PC-9 (cell line): ENCODE measurements around the gene RNU1-2.

Source experiments
- CTCF ChIP-seq: fragments of 200-600 bp; sonication (generic); conservative IDR thresholded peaks from 2 replicates; pipeline ENCODE4 v1.6.1; 2017; ENCODE audit warnings: mixed run types, antibody characterized with exemption, mild to moderate bottlenecking, moderate library complexity
- EZH2 ChIP-seq: fragments of 200-600 bp; sonication (generic); IDR thresholded peaks from 2 replicates; pipeline ENCODE4 v1.8.0; 2017; ENCODE audit warnings: antibody characterized with exemption, low read depth

DNA sequence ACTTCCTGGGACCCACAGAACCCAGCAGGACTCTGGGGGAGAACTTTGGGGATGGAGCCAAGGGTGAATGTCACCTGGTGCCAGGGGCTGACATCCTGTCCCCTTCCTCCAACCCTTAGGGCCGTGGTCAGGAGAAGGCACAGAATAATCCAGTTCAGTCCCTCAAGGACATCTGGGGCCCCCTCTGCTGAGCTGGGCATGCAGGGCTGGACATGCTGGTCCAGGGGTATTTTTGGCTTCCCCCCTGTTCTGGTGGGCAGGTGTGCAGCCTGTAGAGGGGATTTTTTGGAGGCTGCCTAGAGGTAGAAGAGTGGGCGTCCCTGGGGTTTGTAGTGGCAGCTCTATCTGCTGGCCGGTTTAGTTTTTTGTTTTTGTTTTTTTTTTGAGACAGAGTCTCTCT is 22.6 kb downstream of the RNU1-2 start:
- TF ChIP-seq EZH2 (no peak), CTCF (no peak)
